Measurements from ENCODE around the gene ACKR1.

- TF ChIP-seq EZH2 (IDR thresholded peaks at IDR 0.05; ENCODE audit: borderline replicate concordance, low read length) (no peak), CTCF (IDR thresholded peaks at IDR 0.05; ENCODE audit: low read length) (no peak)
These were observed 17.6 kb downstream of the ACKR1 start for GRCh38 chr1:159222075-159222865.

All from OCI-LY1 (cell line).